Measurements from ENCODE around the gene ENOPH1. TPM values are rescaled to one million over a fixed set of nuclear protein-coding genes. Genes with fewer than 3 reads are reported as not detected.
"Not testable (repeated sequence)": the region's sequence is repeated elsewhere in the genome, so short reads cannot be mapped to it uniquely, and the experiment has no call there.

The ENOPH1 gene
- total RNA-seq, 1 experiment from 2014 or later: 103 TPM

DNA sequence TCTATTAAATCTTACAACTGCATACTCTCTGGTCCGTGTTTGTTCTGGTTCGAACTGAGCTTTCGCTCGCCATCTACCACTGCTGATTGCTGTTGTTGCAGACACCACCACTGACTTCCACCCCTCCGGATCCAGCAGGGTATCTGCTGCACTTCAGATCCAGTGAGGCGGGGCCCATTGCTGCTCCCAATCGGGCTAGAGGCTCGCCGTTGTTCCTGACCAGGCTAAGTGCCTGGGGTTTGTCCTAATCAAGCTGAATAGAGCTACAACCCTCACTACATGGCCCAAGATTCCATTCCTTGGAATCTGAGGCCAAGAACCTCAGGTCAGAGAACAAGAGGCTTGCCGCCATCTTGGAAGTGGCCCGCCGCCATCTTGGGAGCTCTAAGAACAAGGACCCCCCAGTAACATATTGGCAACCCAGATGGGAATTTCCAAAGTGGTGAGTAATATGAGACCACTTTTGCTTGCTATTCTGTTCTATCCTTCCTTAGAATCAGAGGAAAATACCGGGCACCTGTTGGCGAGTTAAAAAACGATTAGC is 43.3 kb downstream of the ENOPH1 start:
- no peak for DNase-seq
- no peak overlapping the region for H3K4me3 ChIP-seq (ENCODE audit: insufficient read depth, low read depth, low read length)
- H3K36me3 ChIP-seq (replicated peaks; ENCODE audit: control insufficient read depth, insufficient read depth, low read length): no peaks in the 10 kb centered on the region
- H3K27me3 ChIP-seq (ENCODE audit: control insufficient read depth, insufficient read depth, low read length): no peaks in the 10 kb centered on the region

GRCh38 chr4:82475931-82476330 is 45.5 kb downstream of the ENOPH1 start:
- H3K36me3 ChIP-seq (replicated peaks; ENCODE audit: control insufficient read depth, insufficient read depth, low read length); H3K27me3 ChIP-seq (ENCODE audit: control insufficient read depth, insufficient read depth, low read length); DNase-seq; H3K4me3 ChIP-seq (ENCODE audit: insufficient read depth, low read depth, low read length): not testable (repeated sequence)

- H3K27me3 ChIP-seq (ENCODE audit: control insufficient read depth, insufficient read depth, low read length); H3K36me3 ChIP-seq (replicated peaks; ENCODE audit: control insufficient read depth, insufficient read depth, low read length); H3K4me3 ChIP-seq (ENCODE audit: insufficient read depth, low read depth, low read length); DNase-seq: not testable (repeated sequence)
Measured at GRCh38 chr4:82477469-82477868, 47.1 kb downstream of the ENOPH1 start.

DNA sequence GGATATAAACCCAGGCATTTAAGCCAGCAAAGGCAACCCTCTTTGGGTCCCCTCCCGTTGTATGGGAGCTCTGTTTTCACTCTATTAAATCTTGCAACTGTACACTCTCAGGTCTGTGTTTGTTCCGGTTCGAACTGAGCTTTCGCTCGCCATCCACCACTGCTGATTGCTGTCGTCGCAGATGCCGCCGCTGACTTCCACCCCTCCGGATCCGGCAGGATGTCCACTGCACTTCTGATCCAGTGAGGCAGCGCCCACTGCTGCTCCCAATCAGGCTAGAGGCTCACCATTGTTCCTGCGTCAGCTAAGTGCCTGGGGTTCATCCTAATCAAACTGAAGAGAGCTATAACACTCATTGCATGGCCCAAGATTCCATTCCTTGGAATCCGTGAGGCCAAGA is 49.2 kb downstream of the ENOPH1 start:
- Histone ChIP-seq H3K4me3 (ENCODE audit: insufficient read depth, low read depth, low read length) (no peak overlapping the region), H3K36me3 (replicated peaks; ENCODE audit: control insufficient read depth, insufficient read depth, low read length) (no peaks in the 10 kb centered on the region), H3K27me3 (ENCODE audit: control insufficient read depth, insufficient read depth, low read length) (no peaks in the 10 kb centered on the region)
- no peak for DNase-seq

- H3K27me3 ChIP-seq (ENCODE audit: control insufficient read depth, insufficient read depth, low read length): no peaks in the 10 kb centered on the region
- DNase-seq: no peak
- no peaks in the 10 kb centered on the region for H3K36me3 ChIP-seq (replicated peaks; ENCODE audit: control insufficient read depth, insufficient read depth, low read length)
- no peak overlapping the region for H3K4me3 ChIP-seq (ENCODE audit: insufficient read depth, low read depth, low read length)
Measured at GRCh38 chr4:82480771-82481505, 50.5 kb downstream of the ENOPH1 start.

- Histone ChIP-seq H3K4me3 (ENCODE audit: insufficient read depth, low read depth, low read length) (no peak overlapping the region), H3K36me3 (replicated peaks; ENCODE audit: control insufficient read depth, insufficient read depth, low read length) (no peaks in the 10 kb centered on the region), H3K27me3 (ENCODE audit: control insufficient read depth, insufficient read depth, low read length) (no peaks in the 10 kb centered on the region)
- DNase-seq: no peak
Measured at GRCh38 chr4:82481506-82481840, 51.1 kb downstream of the ENOPH1 start.

- DNase-seq: no peak
- no peak overlapping the region for H3K4me3 ChIP-seq (ENCODE audit: insufficient read depth, low read depth, low read length)
- H3K27me3 ChIP-seq (ENCODE audit: control insufficient read depth, insufficient read depth, low read length): no peaks in the 10 kb centered on the region
- H3K36me3 ChIP-seq (replicated peaks; ENCODE audit: control insufficient read depth, insufficient read depth, low read length): no peaks in the 10 kb centered on the region
Measured at GRCh38 chr4:82482387-82482786, 52.0 kb downstream of the ENOPH1 start.

DNA sequence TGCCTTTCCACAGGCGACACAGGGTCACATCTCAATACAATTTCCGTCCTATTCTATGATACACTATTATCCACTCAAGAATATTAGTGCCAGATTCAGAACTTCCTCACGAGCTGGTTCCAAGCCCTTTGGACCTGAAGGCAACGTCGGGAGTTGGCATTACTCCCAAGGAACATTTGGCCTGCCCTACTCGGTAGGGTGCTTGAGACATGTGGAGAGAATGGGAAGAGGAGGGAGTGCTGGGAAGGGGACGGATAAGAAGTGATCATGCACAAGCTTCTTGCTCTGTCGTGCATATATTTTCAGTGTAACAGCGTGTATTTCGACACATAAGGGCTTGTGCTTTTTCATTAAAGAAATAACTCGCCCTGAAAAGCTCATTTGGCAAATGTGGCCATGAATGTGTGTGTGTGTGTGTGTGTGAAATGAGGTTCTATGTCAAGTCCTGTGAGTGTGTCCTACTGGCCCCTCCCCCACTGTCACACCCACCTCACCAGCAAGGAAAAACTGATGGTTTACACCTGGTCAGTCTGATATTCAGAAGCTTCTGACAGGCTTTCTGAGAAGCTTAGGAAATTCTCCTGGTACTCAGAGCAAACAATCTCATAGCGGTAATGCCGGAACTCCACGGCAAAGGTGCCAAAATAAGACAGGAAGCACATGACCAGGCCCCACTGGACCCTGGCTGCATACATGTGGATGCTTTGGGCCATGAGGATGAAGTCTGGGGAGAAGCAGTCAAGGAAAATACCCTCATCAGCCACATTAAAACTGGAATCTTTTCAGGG is 54.8 kb downstream of the ENOPH1 start:
- Histone ChIP-seq H3K36me3 (replicated peaks; ENCODE audit: control insufficient read depth, insufficient read depth, low read length) (no peaks in the 10 kb centered on the region), H3K4me3 (ENCODE audit: insufficient read depth, low read depth, low read length) (no peak overlapping the region), H3K27me3 (ENCODE audit: control insufficient read depth, insufficient read depth, low read length) (no peaks in the 10 kb centered on the region)
- DNase-seq: no peak

GRCh38 chr4:82489076-82489475 is 58.7 kb downstream of the ENOPH1 start:
- Histone ChIP-seq H3K27me3 (ENCODE audit: control insufficient read depth, insufficient read depth, low read length) (no peaks in the 10 kb centered on the region), H3K4me3 (ENCODE audit: insufficient read depth, low read depth, low read length) (no peak overlapping the region), H3K36me3 (replicated peaks; ENCODE audit: control insufficient read depth, insufficient read depth, low read length) (no peaks in the 10 kb centered on the region)
- DNase-seq: no peak

- no peaks in the 10 kb centered on the region for H3K27me3 ChIP-seq (ENCODE audit: control insufficient read depth, insufficient read depth, low read length)
- H3K36me3 ChIP-seq (replicated peaks; ENCODE audit: control insufficient read depth, insufficient read depth, low read length): no peaks in the 10 kb centered on the region
- no peak for DNase-seq
Measured at GRCh38 chr4:82489987-82490386, 59.6 kb downstream of the ENOPH1 start.

GRCh38 chr4:82491251-82491960 is 61.0 kb downstream of the ENOPH1 start:
- Histone ChIP-seq H3K4me3 (ENCODE audit: insufficient read depth, low read depth, low read length) (no peak overlapping the region), H3K27me3 (ENCODE audit: control insufficient read depth, insufficient read depth, low read length) (no peaks in the 10 kb centered on the region), H3K36me3 (replicated peaks; ENCODE audit: control insufficient read depth, insufficient read depth, low read length) (no peaks in the 10 kb centered on the region)
- DNase-seq: no peak

More at GRCh38 chr4:82489987-82490386, 59.6 kb downstream of the ENOPH1 start:
- H3K4me3 ChIP-seq (ENCODE audit: insufficient read depth, low read depth, low read length): no peak overlapping the region

- Histone ChIP-seq H3K36me3 (replicated peaks; ENCODE audit: control insufficient read depth, insufficient read depth, low read length) (no peaks in the 10 kb centered on the region), H3K27me3 (ENCODE audit: control insufficient read depth, insufficient read depth, low read length) (no peaks in the 10 kb centered on the region), H3K4me3 (ENCODE audit: insufficient read depth, low read depth, low read length) (no peak overlapping the region)
- DNase-seq: no peak
Measured at GRCh38 chr4:82493721-82494425, 63.5 kb downstream of the ENOPH1 start.

DNA sequence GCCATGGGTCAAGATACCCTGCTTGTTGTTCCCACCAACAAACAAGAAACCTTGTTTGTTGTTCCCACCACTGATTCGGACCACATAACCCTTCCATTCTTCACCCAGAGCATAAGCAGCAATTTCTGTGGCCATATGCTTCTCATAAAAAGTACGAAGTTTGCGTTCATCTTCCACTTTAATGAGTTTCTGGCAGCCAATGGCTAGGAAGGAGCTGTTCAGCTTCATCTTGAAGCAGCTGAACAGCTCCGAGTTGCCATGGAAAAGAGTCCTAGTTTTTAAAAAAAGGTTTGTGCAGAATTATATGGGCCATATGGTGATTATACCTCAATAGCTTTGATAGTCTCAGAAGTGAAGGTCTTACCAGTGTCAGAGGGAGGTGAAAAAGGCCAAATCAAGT is 65.3 kb downstream of the ENOPH1 start:
- Histone ChIP-seq H3K36me3 (replicated peaks; ENCODE audit: control insufficient read depth, insufficient read depth, low read length) (no peaks in the 10 kb centered on the region), H3K4me3 (ENCODE audit: insufficient read depth, low read depth, low read length) (no peak overlapping the region), H3K27me3 (ENCODE audit: control insufficient read depth, insufficient read depth, low read length) (no peaks in the 10 kb centered on the region)
- DNase-seq: no peak

DNA sequence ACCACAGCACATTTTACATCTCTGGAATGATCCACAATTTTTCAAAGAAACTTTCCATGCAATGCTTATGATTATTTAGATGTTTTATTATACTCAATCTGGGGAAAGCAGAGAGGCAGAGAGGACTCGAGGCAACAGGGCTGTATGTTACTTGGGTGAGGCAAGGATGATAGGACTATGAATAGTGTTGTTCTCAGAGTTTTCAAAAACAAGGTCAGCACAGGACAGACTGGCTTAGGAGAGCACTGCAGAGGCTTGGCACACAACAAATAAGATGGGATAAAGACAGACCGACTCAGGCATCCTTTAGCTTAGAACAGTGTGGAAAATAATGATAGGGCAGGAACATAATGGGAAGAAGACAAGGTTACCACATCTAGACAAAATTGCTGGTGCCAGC is 66.0 kb downstream of the ENOPH1 start:
- Histone ChIP-seq H3K4me3 (ENCODE audit: insufficient read depth, low read depth, low read length) (no peak overlapping the region), H3K36me3 (replicated peaks; ENCODE audit: control insufficient read depth, insufficient read depth, low read length) (no peaks in the 10 kb centered on the region), H3K27me3 (ENCODE audit: control insufficient read depth, insufficient read depth, low read length) (no peaks in the 10 kb centered on the region)
- no peak for DNase-seq
